ENCODE results near the gene PIR. TPM values are rescaled to one million over a fixed set of nuclear protein-coding genes. Genes with fewer than 3 reads are reported as not detected.

Gene PIR
- total and polyA plus RNA-seq, 4 donors: 8.3 to 29.1 (median 13.4) TPM

DNA sequence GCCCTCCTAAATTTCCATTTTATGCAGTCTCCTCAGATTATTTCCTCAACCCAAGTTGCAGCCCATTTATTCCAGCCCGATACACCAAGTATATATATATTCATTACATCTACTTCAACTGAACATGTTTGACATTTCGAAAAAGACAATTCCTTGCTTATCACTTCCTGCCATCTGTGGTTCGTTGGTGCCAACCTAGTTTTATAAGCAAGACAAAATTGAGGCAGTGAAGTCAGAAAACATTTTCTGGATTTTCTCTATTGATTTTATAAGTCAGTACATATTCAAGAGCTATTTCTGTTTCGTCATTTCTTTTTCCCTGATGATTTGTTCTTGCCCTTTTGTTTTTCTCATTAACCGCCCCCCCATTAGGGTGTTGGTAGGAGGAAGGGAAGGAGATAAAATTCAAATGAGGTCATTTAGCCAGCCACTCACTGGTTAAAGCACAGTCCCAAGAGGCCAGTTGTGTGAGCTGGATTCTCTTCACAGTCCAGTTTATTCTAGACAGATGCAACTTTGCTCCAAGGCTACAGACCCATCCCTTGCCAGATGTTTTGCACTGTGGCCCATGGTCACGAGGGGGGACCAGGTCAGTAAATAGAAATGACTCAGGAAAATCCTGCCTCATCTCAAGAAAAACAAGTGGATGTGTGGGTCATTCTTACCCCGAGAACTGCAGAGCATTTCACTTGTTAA, 88.6 kb downstream of the PIR start:
- TF ChIP-seq, protein P1, sequence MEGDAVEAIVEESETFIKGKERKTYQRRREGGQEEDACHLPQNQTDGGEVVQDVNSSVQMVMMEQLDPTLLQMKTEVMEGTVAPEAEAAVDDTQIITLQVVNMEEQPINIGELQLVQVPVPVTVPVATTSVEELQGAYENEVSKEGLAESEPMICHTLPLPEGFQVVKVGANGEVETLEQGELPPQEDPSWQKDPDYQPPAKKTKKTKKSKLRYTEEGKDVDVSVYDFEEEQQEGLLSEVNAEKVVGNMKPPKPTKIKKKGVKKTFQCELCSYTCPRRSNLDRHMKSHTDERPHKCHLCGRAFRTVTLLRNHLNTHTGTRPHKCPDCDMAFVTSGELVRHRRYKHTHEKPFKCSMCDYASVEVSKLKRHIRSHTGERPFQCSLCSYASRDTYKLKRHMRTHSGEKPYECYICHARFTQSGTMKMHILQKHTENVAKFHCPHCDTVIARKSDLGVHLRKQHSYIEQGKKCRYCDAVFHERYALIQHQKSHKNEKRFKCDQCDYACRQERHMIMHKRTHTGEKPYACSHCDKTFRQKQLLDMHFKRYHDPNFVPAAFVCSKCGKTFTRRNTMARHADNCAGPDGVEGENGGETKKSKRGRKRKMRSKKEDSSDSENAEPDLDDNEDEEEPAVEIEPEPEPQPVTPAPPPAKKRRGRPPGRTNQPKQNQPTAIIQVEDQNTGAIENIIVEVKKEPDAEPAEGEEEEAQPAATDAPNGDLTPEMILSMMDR (IDR thresholded peaks at IDR 0.05; ENCODE audit: control extremely low read depth, extremely low read depth): no peak
- no peak overlapping the region for H3K27ac ChIP-seq (ENCODE audit: low read depth in 1 of 2, low read length in 1 of 2)
- no peak overlapping the region for H3K9ac ChIP-seq (ENCODE audit: insufficient read depth in 1 of 2, low read length in 2 of 2)
- peaks cover 0 to 25% (median 2%) of the 10 kb centered on the region in 5 donors for H3K4me1 ChIP-seq (ENCODE audit: control insufficient read depth in 5 of 5, insufficient read depth in 5 of 5, low read length in 5 of 5)
- no peaks in the 10 kb centered on the region for H3K36me3 ChIP-seq (ENCODE audit: control insufficient read depth in 4 of 4, insufficient read depth in 4 of 4, low read length in 4 of 4)
- DNase-seq (peak in 2 of 3 donors; percentile 38 to 46), ATAC-seq (ENCODE audit: insufficient read depth, low FRiP score) (no peak)
- no peaks in the 10 kb centered on the region for H3K9me3 ChIP-seq (ENCODE audit: control insufficient read depth in 4 of 4, insufficient read depth in 3 of 4, low read length in 3 of 4)
- 20 to 44% methylated on average over 7 of the region's 7 CpGs for whole genome bisulfite sequencing, 2 donors
- peaks cover 0 to 41% (median 21%) of the 10 kb centered on the region in 3 donors for H3K27me3 ChIP-seq (ENCODE audit: control insufficient read depth in 3 of 3, insufficient read depth in 3 of 3, low read length in 2 of 3)
- no peak overlapping the region for H3K4me3 ChIP-seq

DNA sequence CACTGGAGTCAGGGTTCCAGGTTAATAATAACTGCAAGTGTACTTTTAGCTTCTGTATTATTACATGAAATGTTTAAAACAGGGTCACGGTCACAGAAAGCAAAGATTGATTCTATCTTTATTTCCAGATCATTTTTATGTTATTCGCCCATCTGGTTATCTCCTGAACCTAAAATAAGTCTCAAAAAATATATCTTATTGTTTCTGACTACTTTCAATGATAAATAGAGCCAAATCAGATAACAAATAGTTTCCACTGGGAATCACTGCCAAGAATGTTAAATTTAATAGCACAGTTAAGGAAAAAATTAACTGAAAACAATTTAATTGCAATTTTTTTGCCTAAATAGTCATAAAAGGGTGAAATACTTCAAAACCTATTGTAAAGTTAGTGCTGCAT, 91.8 kb downstream of the PIR start:
- TF ChIP-seq, protein P1 (IDR thresholded peaks at IDR 0.05; ENCODE audit: control extremely low read depth, extremely low read depth): no peak
- H3K36me3 ChIP-seq (ENCODE audit: control insufficient read depth in 4 of 4, insufficient read depth in 4 of 4, low read length in 4 of 4): no peaks in the 10 kb centered on the region
- no peak overlapping the region for H3K4me3 ChIP-seq
- no peaks in the 10 kb centered on the region for H3K9me3 ChIP-seq (ENCODE audit: control insufficient read depth in 4 of 4, insufficient read depth in 3 of 4, low read length in 3 of 4)
- H3K27me3 ChIP-seq (ENCODE audit: control insufficient read depth in 3 of 3, insufficient read depth in 3 of 3, low read length in 2 of 3): peaks cover 0 to 38% (median 22%) of the 10 kb centered on the region in 3 donors
- ATAC-seq (ENCODE audit: insufficient read depth, low FRiP score) (no peak), DNase-seq (peak in 2 of 3 donors; percentile 50 to 67)
- WGBS, 2 donors: 38 to 46% methylated on average over 2 of the region's 2 CpGs
- H3K4me1 ChIP-seq (ENCODE audit: control insufficient read depth in 5 of 5, insufficient read depth in 5 of 5, low read length in 5 of 5): peaks cover 0 to 20% (median 4%) of the 10 kb centered on the region in 5 donors
- H3K27ac ChIP-seq (ENCODE audit: low read depth in 1 of 2, low read length in 1 of 2): no peak overlapping the region
- H3K9ac ChIP-seq (ENCODE audit: insufficient read depth in 1 of 2, low read length in 2 of 2): no peak overlapping the region

DNA sequence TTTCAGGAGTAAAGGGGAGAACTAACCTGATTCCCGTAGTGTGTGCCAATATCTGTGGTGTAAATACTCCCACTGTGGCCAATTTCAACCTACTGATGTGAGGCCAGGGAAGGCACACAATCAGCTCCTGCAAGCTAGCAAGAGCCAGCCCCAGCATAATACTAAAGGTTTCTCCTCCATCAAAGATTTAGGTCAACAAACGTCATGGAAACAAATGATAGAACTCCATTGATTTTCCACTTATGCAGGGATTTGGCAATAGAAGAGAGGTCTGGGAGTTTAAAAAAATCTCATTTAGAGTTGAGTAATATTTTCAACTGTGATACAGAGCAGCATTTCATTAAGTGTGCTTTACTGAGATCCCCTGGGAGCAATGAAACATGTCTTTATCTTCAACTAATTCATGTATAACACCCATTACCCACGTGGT, 93.2 kb downstream of the PIR start:
- H3K36me3 ChIP-seq (ENCODE audit: control insufficient read depth in 4 of 4, insufficient read depth in 4 of 4, low read length in 4 of 4): no peaks in the 10 kb centered on the region
- no peak overlapping the region for H3K9ac ChIP-seq (ENCODE audit: insufficient read depth in 1 of 2, low read length in 2 of 2)
- H3K4me1 ChIP-seq (ENCODE audit: control insufficient read depth in 5 of 5, insufficient read depth in 5 of 5, low read length in 5 of 5): peaks cover 0 to 8% (median 5%) of the 10 kb centered on the region in 5 donors
- H3K4me3 ChIP-seq: no peak overlapping the region
- no peaks in the 10 kb centered on the region for H3K9me3 ChIP-seq (ENCODE audit: control insufficient read depth in 4 of 4, insufficient read depth in 3 of 4, low read length in 3 of 4)
- peak; percentile 15 to 88 (median 84) for DNase-seq
- WGBS, 2 donors: 64 to 78% methylated on average over 3 of the region's 3 CpGs
- no peak for ATAC-seq (ENCODE audit: insufficient read depth, low FRiP score)
- TF ChIP-seq, protein P1 (IDR thresholded peaks at IDR 0.05; ENCODE audit: control extremely low read depth, extremely low read depth): no peak
- no peak overlapping the region for H3K27ac ChIP-seq (ENCODE audit: low read depth in 1 of 2, low read length in 1 of 2)
- peaks cover 0 to 33% (median 25%) of the 10 kb centered on the region in 3 donors for H3K27me3 ChIP-seq (ENCODE audit: control insufficient read depth in 3 of 3, insufficient read depth in 3 of 3, low read length in 2 of 3)

All from lung (tissue), 12 donors.